Esophagus squamous epithelium (tissue), 5 donors: Measurements from ENCODE around the gene BAD. TPM values are rescaled to one million over a fixed set of nuclear protein-coding genes. Genes with fewer than 3 reads are reported as not detected.

Experiments used
- DNase-seq: peaks from one replicate; lab custom pipeline; 2025; lab: John Stamatoyannopoulos, UW
- H3K27ac ChIP-seq, 4 donors: fragments of 200-600 bp; sonication (generic); one replicate each; pipeline ENCODE4 v1.5.1; 2016 to 2019; ENCODE audit warnings: mild to moderate bottlenecking in 1 of 4
- H3K27me3 ChIP-seq, 4 donors: fragments of 200-600 bp; sonication (generic); 1 replicate in 3 of 4; 2 replicates in 1 of 4; pipeline versions ENCODE4 v1.5.1 to v1.6.0; 2017 to 2021; ENCODE audit warnings: antibody characterized with exemption in 1 of 4
- H3K36me3 ChIP-seq, 3 donors: fragments of 200-600 bp; sonication (generic); one replicate each; pipeline ENCODE4 v1.5.1; 2016 to 2019
- H3K4me1 ChIP-seq, 3 donors: fragments of 200-600 bp; sonication (generic); one replicate each; pipeline ENCODE4 v1.5.1; 2017 to 2019
- H3K4me3 ChIP-seq, 4 donors: fragments of 200-600 bp; sonication (generic); 1 replicate in 3 of 4; 2 replicates in 1 of 4; pipeline ENCODE4 v1.5.1; 2016 to 2019; ENCODE audit warnings: mild to moderate bottlenecking in 2 of 4, moderate library complexity in 1 of 4
- H3K9me3 ChIP-seq, 3 donors: fragments of 200-600 bp; sonication (generic); one replicate each; pipeline ENCODE4 v1.5.1; 2016 to 2019
- CTCF ChIP-seq, 6 experiments: fragments of 450-650 bp in 4 of 6; fragments of 200-600 bp in 2 of 6; sonication (generic) in 2 of 6; IDR thresholded peaks; one replicate each; pipeline ENCODE4 v1.5.1; 2016 to 2019; ENCODE audit warnings: antibody characterized with exemption in 6 of 6, mild to moderate bottlenecking in 4 of 6, moderate library complexity in 4 of 6
- POLR2A ChIP-seq, 4 donors: fragments of 450-650 bp; IDR thresholded peaks; one replicate each; pipeline ENCODE4 v1.6.1; 2017; ENCODE audit warnings: antibody characterized with exemption in 4 of 4, mild to moderate bottlenecking in 4 of 4, moderate library complexity in 3 of 4
- WGBS, 2 donors: methylation state at CpG; one replicate each; pipeline ENCODE4 v1.1.5; 2018; 5-methylcytosine and 5-hydroxymethylcytosine counted together
- intact Hi-C: fragments of 100-400 bp; cut with DNase I; formaldehyde crosslinking; loops from one replicate; pipeline ENCODE4 v1.15.0; 2022
- total RNA-seq, 4 donors: library from RNA; depleted of rRNA; stranded (reverse); fragments of >200 nt; gene quantifications; one replicate each; pipeline ENCODE4 v1.1.0, GENCODE V29; 2016
- donor health status: DM: yes; HTN: yes; CAD: no.

The BAD gene
- total RNA-seq, 4 donors from 2014 or later: 49.4 to 86.5 (median 72.9) TPM

GRCh38 chr11:64268025-64268892 is 16.2 kb downstream of the BAD start:
- TF ChIP-seq POLR2A (IDR thresholded peaks at IDR 0.05) (no peak), CTCF (IDR thresholded peaks at IDR 0.05) (no peak)
- Histone ChIP-seq H3K4me1 (peaks cover 31 to 57% (median 32%) of the 10 kb centered on the region in 3 donors), H3K36me3 (peaks cover 16 to 39% (median 20%) of the 10 kb centered on the region in 3 donors), H3K4me3 (peak overlapping the region in 3 of 4 donors; percentile 58 to 87 (median 82)), H3K9me3 (no peaks in the 10 kb centered on the region), H3K27ac (peak overlapping the region; percentile 98 to 99 (median 98)), H3K27me3 (no peaks in the 10 kb centered on the region)
- DNase-seq: no peak
- intact Hi-C loops: no loop called here
- WGBS, 2 donors: 29 to 49% methylated on average over 8 to 13 of the region's 23 CpGs

- DNase-seq: no peak
These were observed 17.1 kb downstream of the BAD start for GRCh38 chr11:64267207-64267945.

GRCh38 chr11:64266339-64266738 is 18.1 kb downstream of the BAD start:
- Histone ChIP-seq H3K36me3 (peaks cover 31 to 58% (median 33%) of the 10 kb centered on the region in 3 donors), H3K27ac (peak overlapping the region in 3 of 4 donors; percentile 98 to 99 (median 98)), H3K4me3 (no peak overlapping the region), H3K27me3 (no peaks in the 10 kb centered on the region), H3K9me3 (no peaks in the 10 kb centered on the region), H3K4me1 (peaks cover 25 to 45% (median 27%) of the 10 kb centered on the region in 3 donors)
- no peak for TF ChIP-seq POLR2A (IDR thresholded peaks at IDR 0.05)
- no peak for TF ChIP-seq CTCF (IDR thresholded peaks at IDR 0.05)
- WGBS, 2 donors: 58 to 61% methylated on average over 10 to 15 of the region's 15 CpGs
- no peak for DNase-seq
- intact Hi-C loops: no loop called here

More at GRCh38 chr11:64267207-64267945, 17.1 kb downstream of the BAD start:
- Histone ChIP-seq H3K4me3 (no peak overlapping the region), H3K9me3 (no peaks in the 10 kb centered on the region), H3K27me3 (no peaks in the 10 kb centered on the region), H3K27ac (peak overlapping the region; percentile 98 to 99 (median 98)), H3K4me1 (peaks cover 31 to 54% (median 32%) of the 10 kb centered on the region in 3 donors), H3K36me3 (peaks cover 23 to 48% (median 27%) of the 10 kb centered on the region in 3 donors)
- intact Hi-C loops: no loop called here
- no peak for TF ChIP-seq POLR2A (IDR thresholded peaks at IDR 0.05)
- no peak for TF ChIP-seq CTCF (IDR thresholded peaks at IDR 0.05)
- WGBS, 2 donors: 47 to 64% methylated on average over 13 to 15 of the region's 27 CpGs

GRCh38 chr11:64265176-64266160 is 19.0 kb downstream of the BAD start:
- peak overlapping the region in 1 of 4 donors; percentile 99 for H3K27ac ChIP-seq
- H3K9me3 ChIP-seq: no peaks in the 10 kb centered on the region
- H3K4me3 ChIP-seq: no peak overlapping the region
- 82 to 92% methylated on average over 6 to 12 of the region's 35 CpGs for WGBS, 2 donors
- intact Hi-C loops: no loop called here
- DNase-seq: no peak
- TF ChIP-seq CTCF (IDR thresholded peaks at IDR 0.05) (no peak), POLR2A (IDR thresholded peaks at IDR 0.05) (no peak)
- H3K27me3 ChIP-seq: no peaks in the 10 kb centered on the region
- H3K4me1 ChIP-seq: peaks cover 25 to 44% (median 27%) of the 10 kb centered on the region in 3 donors
- peaks cover 31 to 67% (median 37%) of the 10 kb centered on the region in 3 donors for H3K36me3 ChIP-seq
